Breast epithelium (tissue), 4 donors: Measurements from ENCODE around the gene KRT6A. TPM values are rescaled to one million over a fixed set of nuclear protein-coding genes. Genes with fewer than 3 reads are reported as not detected.

Source experiments
- DNase-seq, 2 donors: peaks; one replicate each; pipeline ENCODE4 v3.0.0-alpha.2; 2019; ENCODE audit warnings: low spot score in 2 of 2
- H3K27ac ChIP-seq, 2 donors: fragments of 200-600 bp; sonication (generic) in 1 of 2; one replicate each; pipeline ENCODE4 v1.5.1; 2016 to 2019; ENCODE audit warnings: mild to moderate bottlenecking in 1 of 2
- H3K27me3 ChIP-seq, 2 donors: fragments of 200-600 bp; sonication (generic) in 1 of 2; one replicate each; pipeline versions ENCODE4 v1.5.1 to v1.6.0; 2017 to 2019; ENCODE audit warnings: control low read depth in 1 of 2, mild to moderate bottlenecking in 1 of 2
- H3K36me3 ChIP-seq: fragments of 200-600 bp; one replicate; pipeline ENCODE4 v1.5.1; 2019
- H3K4me1 ChIP-seq, 2 donors: fragments of 200-600 bp; sonication (generic); one replicate each; pipeline ENCODE4 v1.5.1; 2016 to 2019; ENCODE audit warnings: control low read depth in 1 of 2
- H3K4me3 ChIP-seq, 3 donors: fragments of 200-600 bp; sonication (generic); 1 replicate in 2 of 3; 2 replicates in 1 of 3; pipeline ENCODE4 v1.5.1; 2016 to 2019; ENCODE audit warnings: mild to moderate bottlenecking in 3 of 3, moderate library complexity in 2 of 3
- H3K9me3 ChIP-seq, 2 donors: fragments of 200-600 bp; sonication (generic) in 1 of 2; one replicate each; pipeline ENCODE4 v1.5.1; 2016 to 2019; ENCODE audit warnings: control low read depth in 1 of 2
- CTCF ChIP-seq, 3 donors: fragments of 450-650 bp; IDR thresholded peaks; one replicate each; pipeline ENCODE4 v1.5.1; 2016 to 2017; ENCODE audit warnings: antibody characterized with exemption in 3 of 3, mild to moderate bottlenecking in 3 of 3, moderate library complexity in 3 of 3
- POLR2A ChIP-seq: fragments of 450-650 bp; IDR thresholded peaks from one replicate; pipeline ENCODE4 v1.6.1; 2016; ENCODE audit warnings: antibody characterized with exemption, mild to moderate bottlenecking, moderate library complexity
- POLR2AphosphoS5 ChIP-seq, 3 donors: sonication (generic); formaldehyde crosslinking; IDR thresholded peaks; one replicate each; pipeline ENCODE4 v1.6.1; 2017; ENCODE audit warnings: antibody characterized with exemption in 3 of 3
- intact Hi-C: fragments of 100-400 bp; cut with DNase I; formaldehyde crosslinking; loops from one replicate; pipeline ENCODE4 v1.15.1; 2023; ENCODE audit warnings: low total_unique reads
- total RNA-seq, 3 donors: library from RNA; depleted of rRNA; stranded (reverse); fragments of >200 nt; gene quantifications; one replicate each; pipeline ENCODE4 v1.1.0, GENCODE V29; 2016

KRT6A gene
- total RNA-seq, 3 donors from 2014 or later = 0.33 to 3.1 TPM; not detected in 1

GRCh38 chr12:52539083-52539820 lies 46.2 kb upstream of the KRT6A start:
- H3K27ac ChIP-seq = peak overlapping the region; percentile 48 to 53
- intact Hi-C loops = no loop called here
- no peak for DNase-seq

GRCh38 chr12:52537101-52537500 lies 44.0 kb upstream of the KRT6A start:
- Histone ChIP-seq H3K36me3 (no peaks in the 10 kb centered on the region), H3K9me3 (no peaks in the 10 kb centered on the region), H3K27ac (no peak overlapping the region), H3K27me3 (no peaks in the 10 kb centered on the region), H3K4me1 (no peaks in the 10 kb centered on the region), H3K4me3 (no peak overlapping the region)
- no peak for TF ChIP-seq POLR2AphosphoS5 (IDR thresholded peaks at IDR 0.05)
- no peak for TF ChIP-seq CTCF (IDR thresholded peaks at IDR 0.05)
- TF ChIP-seq POLR2A = no peak
- peak in 1 of 2 donors; percentile 73 for DNase-seq
- intact Hi-C loops = no loop called here

More at GRCh38 chr12:52539083-52539820, 46.2 kb upstream of the KRT6A start:
- no peaks in the 10 kb centered on the region for H3K9me3 ChIP-seq
- H3K27me3 ChIP-seq = no peaks in the 10 kb centered on the region
- no peak overlapping the region for H3K4me3 ChIP-seq
- peaks cover 0 to 6% of the 10 kb centered on the region in 2 donors for H3K4me1 ChIP-seq
- no peaks in the 10 kb centered on the region for H3K36me3 ChIP-seq
- TF ChIP-seq CTCF (IDR thresholded peaks at IDR 0.05) (no peak), POLR2A (no peak), POLR2AphosphoS5 (IDR thresholded peaks at IDR 0.05) (no peak)

- H3K36me3 ChIP-seq = no peaks in the 10 kb centered on the region
Observed at GRCh38 chr12:52535574-52535973, 42.5 kb upstream of the KRT6A start.

GRCh38 chr12:52534482-52534881 lies 41.4 kb upstream of the KRT6A start:
- no peak overlapping the region for H3K27ac ChIP-seq
- no peaks in the 10 kb centered on the region for H3K4me1 ChIP-seq
- no peaks in the 10 kb centered on the region for H3K9me3 ChIP-seq
- H3K36me3 ChIP-seq = no peaks in the 10 kb centered on the region
- H3K27me3 ChIP-seq = no peaks in the 10 kb centered on the region
- intact Hi-C loops = no loop called here
- DNase-seq = no peak
- TF ChIP-seq POLR2AphosphoS5 (IDR thresholded peaks at IDR 0.05) = no peak
- TF ChIP-seq CTCF (IDR thresholded peaks at IDR 0.05) = no peak
- H3K4me3 ChIP-seq = no peak overlapping the region

More at GRCh38 chr12:52535574-52535973, 42.5 kb upstream of the KRT6A start:
- Histone ChIP-seq H3K4me3 (no peak overlapping the region), H3K27ac (no peak overlapping the region), H3K4me1 (no peaks in the 10 kb centered on the region), H3K27me3 (no peaks in the 10 kb centered on the region), H3K9me3 (no peaks in the 10 kb centered on the region)
- DNase-seq = no peak
- TF ChIP-seq POLR2AphosphoS5 (IDR thresholded peaks at IDR 0.05) (no peak), POLR2A (no peak), CTCF (IDR thresholded peaks at IDR 0.05) (no peak)
- intact Hi-C loops = no loop called here

- intact Hi-C loops = no loop called here
- TF ChIP-seq POLR2AphosphoS5 (IDR thresholded peaks at IDR 0.05) (no peak), POLR2A (no peak), CTCF (IDR thresholded peaks at IDR 0.05) (no peak)
- Histone ChIP-seq H3K9me3 (no peaks in the 10 kb centered on the region), H3K36me3 (no peaks in the 10 kb centered on the region), H3K4me3 (no peak overlapping the region), H3K27ac (peak overlapping the region; percentile 52 to 54), H3K4me1 (peaks cover 0 to 3% of the 10 kb centered on the region in 2 donors), H3K27me3 (no peaks in the 10 kb centered on the region)
- peak in 1 of 2 donors; percentile 36 for DNase-seq
Observed at GRCh38 chr12:52533686-52534470, 40.8 kb upstream of the KRT6A start.
